SK-N-MC (cell line): ENCODE measurements around the gene ZNF544.

ENCODE experiments used
- EZH2 ChIP-seq: fragments of 200-600 bp; sonication (generic); IDR thresholded peaks from one replicate; pipeline ENCODE4 v1.6.1; 2017; ENCODE audit warnings: antibody characterized with exemption
- FOXP2 ChIP-seq: optimal IDR thresholded peaks from 2 replicates; pipeline ENCODE3; 2011; ENCODE audit warnings: mild to moderate bottlenecking, moderate library complexity; ENCODE audit not compliant: insufficient read depth; ENCODE audit errors: extremely low read length, control extremely low read depth
- POLR2AphosphoS5 ChIP-seq: IDR thresholded peaks from 2 replicates; pipeline ENCODE4 v1.6.1; 2012; ENCODE audit warnings: mild to moderate bottlenecking, low read depth, low read length, borderline replicate concordance

- TF ChIP-seq POLR2AphosphoS5 (no peak), EZH2 (no peak), FOXP2 (no peak)
Measured at GRCh38 chr19:58217069-58217481, 11.6 kb upstream of the ZNF544 start.
